Erythroblast (primary cell): ENCODE data around the gene LRRC47.

Source experiments
- DNase-seq, 2 experiments: peaks; one replicate each; lab custom pipeline; 2025; lab: John Stamatoyannopoulos, UW
- GATA1 ChIP-seq: IDR thresholded peaks from 2 replicates; pipeline ENCODE4 v1.6.1; 2011; ENCODE audit warnings: low read depth, mild to moderate bottlenecking, control low read depth, low read length, moderate library complexity
- POLR2A ChIP-seq: IDR thresholded peaks from 2 replicates; pipeline ENCODE4 v1.6.1; 2011; ENCODE audit warnings: mild to moderate bottlenecking, low read length

The LRRC47 gene

DNA sequence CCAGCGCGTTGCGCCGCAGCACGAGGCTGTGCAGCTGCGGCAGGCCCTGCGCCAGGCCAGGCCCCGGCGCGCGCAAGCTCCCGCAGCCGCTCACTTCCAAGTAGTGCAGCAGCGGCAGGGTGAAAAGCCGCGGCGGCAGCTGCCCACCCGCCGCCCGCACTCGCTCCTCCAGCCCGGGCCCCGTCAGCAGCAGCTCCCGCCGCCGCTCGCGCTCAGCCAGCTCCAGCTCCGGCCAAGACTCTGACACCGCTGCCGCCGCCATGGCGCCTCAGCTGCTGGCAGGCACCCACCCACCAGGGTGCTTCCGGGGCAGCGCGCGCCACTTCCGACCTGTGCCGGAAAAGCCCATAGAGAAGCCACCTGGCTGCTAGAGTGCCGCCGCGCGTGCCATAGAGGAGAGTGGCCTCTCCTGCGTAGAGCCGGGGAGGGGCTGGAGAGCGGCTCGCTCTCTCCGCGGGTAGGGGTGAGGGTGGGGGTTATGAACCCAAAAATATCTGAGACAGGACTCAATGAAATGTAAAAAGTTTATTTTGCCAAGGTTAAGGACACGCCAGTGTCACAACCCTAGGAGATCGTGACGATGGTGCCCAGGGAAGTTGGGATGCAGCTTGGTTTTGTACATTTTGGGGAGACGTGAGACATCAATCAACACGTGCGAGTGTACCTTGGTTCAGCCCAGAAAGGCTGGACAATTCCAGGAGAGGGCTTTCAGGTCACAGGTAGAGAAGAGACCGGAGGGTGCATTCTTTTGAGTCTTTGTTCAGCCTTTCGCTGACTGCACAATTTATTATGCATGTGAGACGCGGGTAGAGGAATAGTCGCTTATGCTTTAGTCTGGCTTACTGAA, at the start of gene LRRC47:
Gene LRRC47 (minus strand): TSS at position 284 of the 847 bp plus-strand sequence. CDS start 22 bp downstream, at position 262.
- TF ChIP-seq GATA1 (no peak), POLR2A (peak; percentile 80)
- DNase-seq = peak; percentile 95

DNA sequence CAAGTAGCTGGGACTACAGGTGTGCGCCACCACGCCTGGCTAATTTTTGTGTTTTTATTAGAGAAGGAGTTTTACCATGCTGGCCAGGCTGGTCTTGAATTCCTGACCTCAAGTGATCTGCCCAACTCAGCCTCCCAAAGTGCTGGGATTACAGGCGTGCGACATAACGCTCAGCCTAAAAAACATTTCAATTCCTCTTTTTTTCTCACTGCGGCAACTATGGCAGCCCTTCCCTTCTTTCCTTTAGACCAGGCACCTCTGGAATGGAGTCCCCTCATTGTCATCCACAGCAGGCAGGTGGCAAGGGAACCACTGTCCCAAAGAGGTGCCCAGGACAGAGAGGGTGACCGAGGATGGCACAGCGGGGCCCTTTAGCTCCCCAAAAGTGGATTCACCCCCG, 46.6 kb upstream of the LRRC47 start:
- TF ChIP-seq GATA1 (no peak), POLR2A (no peak)
- DNase-seq = no peak

DNA sequence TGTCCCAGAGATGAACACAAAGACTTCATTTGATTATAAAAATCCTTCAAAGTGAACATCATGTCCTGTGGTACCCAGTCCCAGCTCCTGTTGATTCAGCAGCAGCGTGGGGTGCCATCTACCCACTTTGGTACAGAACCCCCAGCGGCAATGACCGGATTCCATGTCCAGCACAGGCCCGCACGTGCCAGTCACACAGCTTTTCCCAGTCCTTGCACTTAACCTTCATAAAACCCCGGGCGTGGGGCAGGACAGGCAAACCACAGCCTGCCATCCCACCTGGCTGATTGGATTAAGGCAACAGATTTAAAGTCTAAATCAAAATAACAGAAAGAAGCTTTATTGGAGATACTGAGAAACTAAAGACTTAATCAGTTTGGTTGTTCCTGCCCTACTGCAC, 45.2 kb upstream of the LRRC47 start:
- DNase-seq = no peak
- TF ChIP-seq POLR2A = no peak
- TF ChIP-seq GATA1 = no peak

DNA sequence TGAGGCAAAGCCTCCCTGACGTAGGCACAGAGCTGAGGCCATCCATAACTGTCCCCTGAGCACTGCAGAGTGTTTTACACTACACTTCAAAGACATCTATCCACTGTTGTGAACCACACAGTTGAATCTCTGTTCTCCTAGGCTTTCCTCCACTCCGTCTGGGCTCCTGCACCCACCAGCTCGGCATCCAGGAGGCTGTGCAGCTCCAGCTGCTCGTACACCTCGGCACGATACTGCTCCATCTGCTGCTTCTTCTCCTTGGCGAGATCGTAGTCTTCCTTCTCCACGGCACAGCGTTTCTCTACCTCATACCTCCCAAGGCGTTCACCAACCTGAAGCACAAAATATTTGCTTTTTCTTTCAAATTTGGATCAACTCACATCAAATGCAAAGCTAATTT, 42.5 kb upstream of the LRRC47 start:
- no peak for TF ChIP-seq POLR2A
- TF ChIP-seq GATA1 = no peak
- no peak for DNase-seq

DNA sequence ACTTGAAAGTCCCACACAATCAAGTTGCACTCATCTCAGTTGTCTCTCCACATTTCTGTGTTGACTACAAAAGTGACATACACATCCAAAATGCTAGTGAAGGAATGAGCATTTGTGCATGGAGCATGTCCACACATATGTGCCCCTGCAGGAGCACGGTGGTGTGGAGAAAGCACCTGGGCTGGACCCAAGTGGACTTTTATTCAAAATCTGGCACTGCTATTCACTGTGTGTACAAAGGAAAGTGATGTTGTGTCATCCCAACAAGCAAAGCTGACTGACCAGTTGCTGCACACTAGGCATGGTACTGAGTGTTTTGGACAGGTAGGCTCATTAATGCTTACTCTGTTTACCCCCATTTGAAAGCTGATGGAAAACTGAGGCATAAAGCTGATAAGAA, 41.4 kb upstream of the LRRC47 start:
- no peak for DNase-seq
- TF ChIP-seq GATA1 (no peak), POLR2A (no peak)

DNA sequence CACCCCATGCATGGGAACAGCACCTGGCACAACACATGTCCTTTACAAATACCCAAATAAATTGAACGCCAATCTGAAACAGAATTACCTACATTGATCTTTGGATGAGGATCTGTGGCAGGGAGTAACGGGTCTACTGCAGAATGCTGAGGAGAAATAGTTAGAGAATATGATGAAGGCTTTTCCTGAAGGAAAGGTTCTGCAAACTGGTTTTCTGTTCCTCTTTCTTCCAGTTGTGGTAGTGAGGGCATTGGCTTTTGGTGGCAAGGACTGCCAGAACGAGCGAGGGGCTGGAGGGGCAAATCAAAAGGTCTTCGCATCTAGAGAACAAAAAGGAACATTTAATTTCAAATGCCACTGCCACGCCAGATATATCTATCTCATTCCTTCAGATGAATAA, 40.9 kb upstream of the LRRC47 start:
- no peak for DNase-seq
- TF ChIP-seq POLR2A (no peak), GATA1 (no peak)

DNA sequence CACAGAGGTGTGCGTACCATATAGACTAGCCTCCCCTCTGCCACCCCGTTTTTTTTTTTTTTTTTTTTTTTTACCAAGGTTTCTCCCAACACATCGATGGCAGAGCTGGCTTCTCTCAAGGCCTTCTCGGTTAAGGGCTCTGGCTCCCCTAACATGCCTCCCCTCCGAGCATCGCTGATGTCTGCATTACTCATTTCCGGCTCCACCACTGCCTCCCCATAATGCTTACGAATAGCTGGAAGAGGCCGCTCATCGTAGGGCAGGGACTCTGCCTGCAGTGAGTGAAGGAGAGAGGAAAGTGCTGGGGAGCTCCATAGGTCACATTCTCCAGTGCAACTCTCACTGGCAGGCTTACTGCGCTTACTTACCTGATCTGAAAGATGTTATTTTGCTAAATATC, 40.1 kb upstream of the LRRC47 start:
- TF ChIP-seq GATA1 = no peak
- no peak for TF ChIP-seq POLR2A
- no peak for DNase-seq

DNA sequence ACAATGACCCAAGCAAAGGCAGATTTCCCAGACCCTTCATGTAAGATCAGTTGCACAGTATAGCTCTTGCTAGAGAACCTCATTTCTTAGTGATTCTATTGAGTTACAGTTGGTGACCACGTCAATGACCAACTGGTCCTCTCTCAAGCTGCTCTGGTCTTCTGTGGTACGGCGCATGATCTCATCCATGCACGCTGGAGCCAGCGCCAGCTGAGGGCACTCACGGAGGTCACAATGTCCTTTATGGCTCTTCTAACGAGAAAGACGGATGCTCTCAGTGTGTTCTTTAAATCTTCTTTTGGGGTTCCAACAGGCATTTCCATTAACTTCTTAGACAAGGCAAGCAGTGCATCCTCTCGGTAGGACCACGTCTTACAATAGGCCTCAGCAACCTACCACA, 38.4 kb upstream of the LRRC47 start:
- no peak for TF ChIP-seq GATA1
- TF ChIP-seq POLR2A = no peak
- no peak for DNase-seq

DNA sequence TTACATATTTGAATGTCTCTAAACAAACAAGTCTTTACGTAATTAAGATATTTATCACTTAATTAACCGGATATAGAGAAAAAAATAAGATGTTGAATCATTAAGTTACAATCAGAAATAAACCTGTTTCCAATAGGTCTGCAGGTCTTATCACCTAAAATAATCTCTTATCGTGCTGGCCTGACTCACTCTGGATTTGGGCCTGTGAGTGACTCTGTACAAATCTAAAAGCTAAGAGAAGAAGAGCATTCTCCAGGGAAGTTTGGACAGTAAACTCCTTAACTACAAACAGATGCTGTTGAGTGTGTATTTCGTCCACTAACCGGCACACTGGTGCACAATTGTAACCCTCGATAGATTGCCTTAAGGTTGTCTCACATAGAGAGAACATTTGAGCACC, 35.4 kb upstream of the LRRC47 start:
- DNase-seq = no peak
- TF ChIP-seq POLR2A = no peak
- TF ChIP-seq GATA1 = no peak

DNA sequence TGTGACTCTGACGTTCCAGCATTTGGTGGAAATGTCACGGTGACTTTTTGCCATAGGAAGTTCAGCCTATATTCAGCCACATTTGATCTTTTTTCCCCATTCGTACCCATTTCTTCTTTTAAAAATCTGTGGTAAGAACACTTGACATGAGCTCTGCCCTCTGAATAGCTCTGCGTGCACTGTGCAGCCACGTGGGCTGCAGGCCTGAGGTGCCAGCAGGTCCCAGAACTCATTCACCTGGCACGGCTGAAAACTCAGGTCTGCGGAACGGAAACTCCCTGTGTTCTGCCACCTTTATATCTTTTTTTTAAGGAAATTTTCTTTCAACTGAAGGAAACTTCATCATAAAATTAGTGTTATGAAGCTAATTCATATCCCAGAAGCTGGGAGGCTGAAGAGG, 32.1 kb upstream of the LRRC47 start:
- no peak for TF ChIP-seq POLR2A
- TF ChIP-seq GATA1 = no peak
- DNase-seq = no peak

DNA sequence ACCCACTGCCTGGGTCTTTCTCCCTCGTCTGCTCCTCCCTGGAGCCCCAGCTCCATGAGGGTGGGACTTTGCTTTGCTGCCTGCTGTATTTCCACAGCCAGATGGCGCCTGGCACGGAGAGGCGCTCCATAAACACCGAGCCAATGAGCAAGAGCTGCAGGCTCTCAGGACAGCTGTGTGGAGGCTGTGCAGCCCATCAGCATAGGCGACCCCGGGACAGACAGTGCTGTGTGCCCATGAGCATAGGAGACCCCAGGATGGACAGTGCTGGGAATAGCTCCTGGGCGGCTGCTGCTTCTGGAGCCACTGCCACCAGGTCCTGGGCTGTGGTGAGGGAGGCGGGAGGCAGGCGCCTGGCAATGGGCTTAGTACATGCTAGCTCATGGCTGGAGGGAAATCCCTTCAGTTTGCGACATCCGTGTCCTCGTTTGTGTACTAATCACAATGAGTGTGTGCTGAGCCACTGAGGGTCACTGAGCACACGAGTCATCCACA, 31.6 kb upstream of the LRRC47 start:
- no peak for DNase-seq

DNA sequence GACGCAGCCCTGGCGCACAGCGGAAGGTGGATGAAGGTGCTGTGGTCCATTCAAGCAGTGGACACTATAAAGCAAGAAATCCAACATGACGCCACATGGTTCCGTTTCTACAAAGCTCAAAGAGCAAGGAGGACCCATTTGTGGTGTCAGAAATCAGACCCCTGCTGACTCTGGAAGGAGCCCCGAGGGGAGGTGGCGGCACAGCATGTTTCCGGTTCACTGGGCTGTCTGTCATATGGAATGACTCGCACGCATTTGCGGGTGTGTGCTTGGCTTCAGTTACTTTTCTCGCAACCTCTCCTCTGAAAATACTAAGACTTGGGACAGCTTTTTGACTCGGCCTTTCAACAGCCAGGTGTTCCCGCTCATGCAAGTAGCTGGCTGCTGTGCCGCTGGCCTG, 29.1 kb upstream of the LRRC47 start:
- DNase-seq = no peak
- TF ChIP-seq GATA1 (no peak), POLR2A (no peak)

More for the DNA sequence above, 31.6 kb upstream of the LRRC47 start:
- TF ChIP-seq POLR2A (no peak), GATA1 (no peak)

DNA sequence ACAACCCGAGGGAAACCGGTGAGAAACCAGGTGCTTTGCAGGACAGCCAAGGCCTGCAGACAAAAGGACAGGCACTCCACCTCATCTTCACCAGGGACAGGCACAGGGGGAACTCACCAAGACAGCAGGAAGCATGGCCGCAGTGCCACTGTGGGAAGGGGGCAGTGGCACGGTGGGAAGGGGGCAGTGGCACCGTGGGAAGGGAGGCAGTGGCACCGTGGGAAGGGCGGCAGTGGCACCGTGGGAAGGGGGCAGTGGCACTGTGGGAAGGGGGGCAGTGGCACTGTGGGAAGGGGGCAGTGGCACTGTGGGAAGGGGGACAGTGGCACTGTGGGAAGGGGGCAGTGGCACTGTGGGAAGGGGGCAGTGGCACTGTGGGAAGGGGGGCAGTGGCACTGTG, 28.4 kb upstream of the LRRC47 start:
- no peak for TF ChIP-seq GATA1
- TF ChIP-seq POLR2A = no peak
- no peak for DNase-seq

DNA sequence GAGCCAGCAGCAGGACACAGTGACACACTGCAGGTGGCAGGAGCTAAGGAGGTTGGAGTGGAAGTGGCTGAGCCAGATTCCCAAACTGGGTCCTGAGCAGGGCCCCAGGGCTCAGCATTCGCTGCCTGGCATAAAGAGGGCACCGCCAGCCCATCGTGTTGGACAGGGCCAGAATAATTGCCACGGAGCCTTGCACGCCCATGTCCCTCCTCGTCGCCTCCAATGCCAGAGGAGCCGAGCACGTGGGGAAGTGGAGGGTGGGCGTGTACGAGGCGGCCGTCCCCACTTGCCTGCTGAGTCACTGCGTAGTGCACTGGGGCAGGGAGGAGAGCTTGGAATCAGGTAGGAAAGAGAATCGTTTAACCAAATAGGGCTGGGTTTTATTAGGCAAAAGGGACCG, 26.1 kb upstream of the LRRC47 start:
- no peak for TF ChIP-seq GATA1
- no peak for TF ChIP-seq POLR2A
- DNase-seq = no peak

DNA sequence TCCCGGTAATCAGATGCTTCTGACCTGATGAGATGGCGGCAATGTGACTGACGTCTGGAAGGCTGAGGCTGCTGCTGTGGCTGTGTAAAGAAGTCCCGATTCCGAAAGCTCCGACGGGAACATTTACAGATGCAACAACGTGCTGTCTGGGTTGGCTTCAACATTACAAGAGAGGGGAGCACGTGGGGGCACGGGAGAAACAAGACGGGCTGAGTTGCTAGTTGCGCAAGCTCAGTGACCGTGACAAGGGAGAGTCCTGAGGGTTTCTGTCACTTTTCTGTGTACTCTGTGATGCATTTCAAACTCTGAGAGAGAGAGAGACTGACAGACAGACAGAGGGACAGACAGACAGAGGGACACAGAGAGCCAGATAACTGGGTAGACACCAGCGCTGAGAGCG, 25.6 kb upstream of the LRRC47 start:
- DNase-seq = no peak
- no peak for TF ChIP-seq POLR2A
- TF ChIP-seq GATA1 = no peak
